Natural killer cell (primary cell): Measurements from ENCODE around the gene BRD9. TPM values are rescaled to one million over a fixed set of nuclear protein-coding genes. Genes with fewer than 3 reads are reported as not detected.
"Not testable (repeated sequence)": the region's sequence is repeated elsewhere in the genome, so short reads cannot be mapped to it uniquely, and the experiment has no call there.

Source experiments
- ATAC-seq, 3 donors: fragments of 150-1000 bp in 2 of 3; fragments of 200-7000 bp in 1 of 3; cut with Tn5 transposase; 1 replicate in 1 of 3; 2 replicates in 2 of 3; pipeline ENCODE4 v1.10.0; 2021; ENCODE audit warnings: mild to moderate bottlenecking in 2 of 3, moderate library complexity in 2 of 3
- DNase-seq, 2 donors: peaks; one replicate each; pipeline versions ENCODE4 v3.0.0 to v3.0.0-alpha.2; 2013 to 2021; ENCODE audit warnings: mixed read lengths in 1 of 2
- H3K27ac ChIP-seq: one replicate; pipeline ENCODE4 v1.5.1; 2013; ENCODE audit warnings: mild to moderate bottlenecking, low read length
- H3K27me3 ChIP-seq: one replicate; pipeline ENCODE4 v1.6.1; 2013; ENCODE audit warnings: low read length; ENCODE audit not compliant: control insufficient read depth, insufficient read depth
- H3K36me3 ChIP-seq: one replicate; pipeline ENCODE4 v1.6.1; 2013; ENCODE audit warnings: low read length; ENCODE audit not compliant: control insufficient read depth, insufficient read depth
- H3K4me1 ChIP-seq: one replicate; pipeline ENCODE4 v1.6.1; 2013; ENCODE audit warnings: low read length; ENCODE audit not compliant: control insufficient read depth, insufficient read depth
- H3K4me3 ChIP-seq: one replicate; pipeline ENCODE4 v1.5.1; 2013; ENCODE audit warnings: low read length
- H3K9me3 ChIP-seq: one replicate; pipeline ENCODE4 v1.6.1; 2013; ENCODE audit warnings: low read length; ENCODE audit not compliant: control insufficient read depth, insufficient read depth
- H3K27ac Mint-ChIP-seq, 2 donors: one replicate each; pipeline ENCODE4 v1.8.0; 2022; ENCODE audit warnings: mild to moderate bottlenecking in 2 of 2, mixed read lengths in 2 of 2, moderate library complexity in 1 of 2
- H3K27me3 Mint-ChIP-seq, 2 donors: one replicate each; pipeline ENCODE4 v1.8.0; 2022; ENCODE audit warnings: low read depth in 2 of 2, mixed read lengths in 2 of 2
- H3K36me3 Mint-ChIP-seq: one replicate; pipeline ENCODE4 v1.8.0; 2022; ENCODE audit warnings: mixed read lengths
- H3K4me1 Mint-ChIP-seq, 2 donors: one replicate each; pipeline ENCODE4 v1.8.0; 2022; ENCODE audit warnings: mixed read lengths in 2 of 2
- H3K4me3 Mint-ChIP-seq: one replicate; pipeline ENCODE4 v1.8.0; 2022; ENCODE audit warnings: mild to moderate bottlenecking, moderate library complexity, mixed read lengths
- H3K9me3 Mint-ChIP-seq, 2 donors: one replicate each; pipeline ENCODE4 v1.8.0; 2022; ENCODE audit warnings: mixed read lengths in 2 of 2
- WGBS: methylation state at CpG from one replicate; pipeline ENCODE4 v1.1.7; 2013; ENCODE audit warnings: missing lambda C conversion rate; ENCODE audit not compliant: insufficient coverage; 5-methylcytosine and 5-hydroxymethylcytosine counted together
- intact Hi-C: fragments of 100-400 bp; cut with micrococcal nuclease; formaldehyde crosslinking; loops from one replicate; pipeline ENCODE4 v1.14.2; 2022
- total RNA-seq, 4 donors: library from RNA; stranded (reverse); fragments of 120-200 nt in 1 of 4; gene quantifications; one replicate each; pipeline versions ENCODE4 v1.2.3 to v1.2.4, GENCODE V29; 2013 to 2022
- TF ChIP-seq, protein P1 (sequence below): fragments of 200-600 bp; IDR thresholded peaks from one replicate; pipeline ENCODE4 v1.8.0; 2022; ENCODE audit warnings: antibody characterized with exemption

Gene BRD9
- total RNA-seq, 3 donors from 2014 or later (not counting 1 experiment from before 2014, with no cell fraction given) = 59.7 to 80.0 (median 76.0) TPM

DNA sequence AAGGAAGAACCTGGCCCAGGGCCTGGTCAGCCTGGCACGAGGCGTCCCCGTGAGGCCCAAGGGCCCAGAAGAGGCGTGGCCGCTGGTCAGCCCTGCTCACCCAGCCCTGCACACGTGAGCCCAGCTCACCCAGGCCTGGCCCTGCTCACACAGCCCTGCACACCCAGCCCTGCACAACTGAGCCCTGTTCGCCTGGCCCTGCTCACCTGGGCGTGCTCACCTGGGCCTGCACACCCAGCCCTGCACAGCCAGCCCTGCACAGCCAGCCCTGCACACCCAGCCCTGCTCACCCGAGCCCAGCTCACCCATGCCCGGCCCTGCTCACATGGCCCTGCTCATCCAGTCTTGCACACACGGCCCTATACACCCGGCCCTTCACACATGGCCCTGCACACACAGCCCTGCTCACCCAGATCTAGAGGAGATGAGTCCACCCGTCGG lies 43.9 kb downstream of the BRD9 start:
- Mint-ChIP-seq H3K4me1 (no peaks in the 10 kb centered on the region), H3K9me3 (no peaks in the 10 kb centered on the region), H3K27me3 (peaks cover 8 to 11% of the 10 kb centered on the region in 2 donors), H3K36me3 (no peaks in the 10 kb centered on the region), H3K4me3 (no peak overlapping the region), H3K27ac (no peak overlapping the region)
- Histone ChIP-seq H3K4me3 (no peak overlapping the region), H3K27me3 (no peaks in the 10 kb centered on the region), H3K27ac (no peak overlapping the region), H3K9me3 (no peaks in the 10 kb centered on the region), H3K4me1 (no peaks in the 10 kb centered on the region), H3K36me3 (no peaks in the 10 kb centered on the region)
- TF ChIP-seq, protein P1, sequence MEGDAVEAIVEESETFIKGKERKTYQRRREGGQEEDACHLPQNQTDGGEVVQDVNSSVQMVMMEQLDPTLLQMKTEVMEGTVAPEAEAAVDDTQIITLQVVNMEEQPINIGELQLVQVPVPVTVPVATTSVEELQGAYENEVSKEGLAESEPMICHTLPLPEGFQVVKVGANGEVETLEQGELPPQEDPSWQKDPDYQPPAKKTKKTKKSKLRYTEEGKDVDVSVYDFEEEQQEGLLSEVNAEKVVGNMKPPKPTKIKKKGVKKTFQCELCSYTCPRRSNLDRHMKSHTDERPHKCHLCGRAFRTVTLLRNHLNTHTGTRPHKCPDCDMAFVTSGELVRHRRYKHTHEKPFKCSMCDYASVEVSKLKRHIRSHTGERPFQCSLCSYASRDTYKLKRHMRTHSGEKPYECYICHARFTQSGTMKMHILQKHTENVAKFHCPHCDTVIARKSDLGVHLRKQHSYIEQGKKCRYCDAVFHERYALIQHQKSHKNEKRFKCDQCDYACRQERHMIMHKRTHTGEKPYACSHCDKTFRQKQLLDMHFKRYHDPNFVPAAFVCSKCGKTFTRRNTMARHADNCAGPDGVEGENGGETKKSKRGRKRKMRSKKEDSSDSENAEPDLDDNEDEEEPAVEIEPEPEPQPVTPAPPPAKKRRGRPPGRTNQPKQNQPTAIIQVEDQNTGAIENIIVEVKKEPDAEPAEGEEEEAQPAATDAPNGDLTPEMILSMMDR = no peak
- peak in 1 of 2 donors; percentile 12 for DNase-seq
- 93% methylated on average over 14 of the region's 14 CpGs for WGBS
- intact Hi-C loops = no loop called here
- ATAC-seq = no peak

DNA sequence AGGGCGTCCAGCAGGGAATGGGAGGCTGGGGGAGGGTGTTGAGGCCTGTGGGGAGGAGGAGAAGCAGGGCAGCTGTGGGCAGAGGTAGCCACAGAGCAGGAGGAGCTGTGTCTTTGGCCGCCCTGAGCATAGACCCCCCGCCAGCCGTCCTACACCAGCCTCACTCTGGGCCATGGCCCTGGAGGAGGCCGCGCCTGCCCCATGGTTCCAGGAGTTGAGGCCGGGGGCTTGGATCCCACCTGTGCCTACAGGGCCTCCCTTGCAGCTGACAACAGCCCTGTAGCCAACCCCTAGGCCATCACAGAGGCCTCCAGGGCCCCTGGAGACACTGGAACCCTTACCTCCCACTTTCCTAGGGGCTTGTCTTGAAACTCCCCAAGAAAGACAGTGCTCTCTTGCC lies 44.9 kb downstream of the BRD9 start:
- H3K27ac Mint-ChIP-seq, H3K4me1 ChIP-seq, H3K4me3 Mint-ChIP-seq, H3K36me3 ChIP-seq, H3K27ac ChIP-seq, H3K27me3 ChIP-seq, H3K36me3 Mint-ChIP-seq, H3K9me3 Mint-ChIP-seq, H3K4me1 Mint-ChIP-seq, H3K4me3 ChIP-seq, H3K9me3 ChIP-seq, ATAC-seq, intact Hi-C loops, H3K27me3 Mint-ChIP-seq, DNase-seq: not testable (repeated sequence)
- 97% methylated on average over 5 of the region's 7 CpGs for WGBS

DNA sequence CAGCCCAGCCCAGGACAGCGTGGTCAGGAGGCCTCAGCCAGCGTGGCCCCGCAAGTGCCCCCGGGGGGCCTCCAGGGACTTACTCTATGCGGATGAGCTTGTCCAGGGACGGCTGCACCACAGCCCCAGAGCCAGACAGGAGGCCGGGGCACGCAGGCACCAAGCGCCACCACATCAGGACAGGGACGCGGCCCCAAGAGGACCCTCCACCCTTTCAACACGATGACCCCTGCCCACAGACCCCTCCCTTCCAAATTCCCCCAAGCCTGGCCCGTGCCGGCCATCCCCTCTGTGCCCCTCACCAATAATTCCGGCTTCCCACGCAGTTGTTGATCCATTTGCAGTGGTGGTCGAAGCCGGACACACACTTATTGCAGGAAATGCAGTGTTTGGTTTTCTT lies 45.4 kb downstream of the BRD9 start:
- WGBS = 91% methylated on average over 7 of the region's 18 CpGs
- intact Hi-C loops, H3K36me3 ChIP-seq: not testable (repeated sequence)

DNA sequence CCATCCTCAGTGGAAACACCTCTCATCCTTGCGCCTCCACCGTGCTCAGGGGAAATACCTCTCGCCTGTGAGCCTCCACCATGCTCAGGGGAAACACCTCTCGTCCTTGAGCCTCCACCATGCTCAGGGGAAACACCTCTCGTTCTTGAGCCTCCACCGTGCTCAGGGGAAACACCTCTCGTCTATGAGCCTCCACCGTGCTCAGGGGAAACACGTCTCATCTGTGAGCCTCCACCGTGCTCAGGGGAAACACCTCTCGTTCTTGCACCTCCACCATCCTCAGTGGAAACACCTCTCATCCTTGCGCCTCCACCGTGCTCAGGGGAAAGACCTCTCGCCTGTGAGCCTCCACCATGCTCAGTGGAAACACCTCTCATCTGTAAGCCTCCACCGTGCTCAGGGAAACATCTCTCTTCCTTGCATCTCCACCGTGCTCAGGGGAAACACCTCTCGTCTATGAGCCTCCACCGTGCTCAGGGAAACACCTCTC lies 46.0 kb downstream of the BRD9 start:
- 65% methylated on average over 18 of the region's 18 CpGs for WGBS
- H3K4me3 Mint-ChIP-seq, H3K27ac ChIP-seq, intact Hi-C loops, H3K36me3 ChIP-seq, H3K9me3 Mint-ChIP-seq, H3K9me3 ChIP-seq, ATAC-seq, H3K27me3 Mint-ChIP-seq, H3K4me1 Mint-ChIP-seq, H3K27ac Mint-ChIP-seq, H3K27me3 ChIP-seq, H3K4me1 ChIP-seq, H3K4me3 ChIP-seq, H3K36me3 Mint-ChIP-seq: not testable (repeated sequence)
- DNase-seq = peak in 1 of 2 donors; percentile 73

More for the DNA sequence above, 45.4 kb downstream of the BRD9 start:
- H3K27me3 ChIP-seq, H3K36me3 Mint-ChIP-seq, H3K4me3 ChIP-seq, H3K27ac Mint-ChIP-seq, H3K27me3 Mint-ChIP-seq, H3K4me1 Mint-ChIP-seq, H3K9me3 Mint-ChIP-seq, ATAC-seq, H3K9me3 ChIP-seq, H3K27ac ChIP-seq, H3K4me3 Mint-ChIP-seq, H3K4me1 ChIP-seq, DNase-seq: not testable (repeated sequence)

DNA sequence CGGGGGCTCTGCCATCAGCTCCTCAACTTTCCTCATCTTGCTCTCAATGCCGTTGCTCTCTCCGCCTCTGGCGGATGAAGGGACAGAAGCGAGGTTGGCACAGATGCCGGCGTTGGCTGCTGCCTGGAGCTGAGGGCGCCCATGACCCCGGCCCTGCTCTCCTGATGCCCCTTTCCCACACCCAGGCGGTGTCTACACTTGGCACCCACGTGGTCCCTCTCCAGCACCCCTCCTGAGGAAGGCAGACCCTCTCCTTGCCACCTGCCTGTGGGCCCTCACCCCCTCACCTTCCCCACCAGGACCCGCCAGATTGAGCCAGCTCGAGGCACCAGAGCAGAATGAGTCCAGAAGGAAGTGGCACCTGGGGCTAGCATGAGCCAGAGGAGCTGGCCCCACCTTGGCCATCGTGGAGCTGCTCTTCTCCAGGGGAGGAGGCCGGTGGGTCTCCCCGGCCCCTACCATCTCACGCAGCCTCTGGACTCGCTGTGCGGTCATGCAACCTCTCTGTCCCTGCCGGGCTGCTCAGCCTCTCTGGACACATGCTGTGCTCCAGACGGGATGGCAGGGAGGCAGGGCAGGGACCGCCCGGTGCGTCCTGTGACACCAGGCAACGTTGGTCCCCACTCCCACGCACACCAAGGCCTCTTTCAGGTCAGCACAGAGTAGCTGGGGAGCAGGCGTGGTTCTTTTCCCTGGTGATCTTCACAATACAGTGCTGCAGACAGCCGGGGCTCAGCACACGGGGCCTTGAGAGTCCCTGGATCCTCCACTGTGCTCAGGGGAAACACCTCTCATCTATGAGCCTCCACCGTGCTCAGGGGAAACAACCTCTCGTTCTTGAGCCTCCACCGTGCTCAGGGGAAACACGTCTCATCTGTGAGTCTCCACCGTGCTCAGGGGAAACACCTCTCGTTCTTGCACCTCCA lies 46.7 kb downstream of the BRD9 start:
- not testable (repeated sequence) for H3K4me1 Mint-ChIP-seq, DNase-seq
- WGBS = 81% methylated on average over 22 of the region's 35 CpGs

DNA sequence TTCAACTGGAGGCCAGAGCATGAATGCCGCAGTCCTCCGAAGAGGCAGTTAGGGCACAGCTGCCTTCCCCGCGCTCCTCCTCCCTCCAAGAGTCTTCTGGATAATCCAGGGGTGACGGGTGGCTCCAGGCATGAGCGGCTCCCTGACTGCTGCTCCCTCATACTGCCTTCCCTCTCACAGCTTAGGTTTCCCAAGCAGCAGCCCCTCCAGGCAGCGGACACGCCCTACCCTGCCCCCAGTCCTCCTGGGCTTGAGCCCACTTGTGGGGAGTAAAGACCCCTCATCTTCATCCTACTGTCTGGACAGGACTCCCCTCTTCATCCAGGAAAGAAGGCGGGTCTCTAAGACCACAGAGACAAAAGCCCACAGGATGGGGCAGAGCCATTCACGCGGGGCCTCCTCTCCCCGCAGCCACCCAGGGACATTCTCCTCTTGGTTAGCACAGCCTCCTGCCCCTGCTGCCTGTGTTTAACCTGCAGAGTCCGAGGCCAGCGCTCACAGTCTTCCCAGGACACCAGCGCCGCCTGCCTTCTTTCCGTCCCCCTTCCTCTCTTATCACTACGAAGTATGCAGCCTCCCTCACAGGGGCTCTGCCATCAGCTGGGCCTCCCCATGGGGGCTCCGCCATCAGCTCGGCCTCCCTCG lies 47.4 kb downstream of the BRD9 start:
- H3K9me3 ChIP-seq, H3K36me3 Mint-ChIP-seq, H3K4me3 Mint-ChIP-seq, DNase-seq, H3K36me3 ChIP-seq, intact Hi-C loops, H3K27me3 ChIP-seq, H3K4me1 ChIP-seq, H3K4me3 ChIP-seq, H3K27me3 Mint-ChIP-seq, H3K4me1 Mint-ChIP-seq, H3K27ac Mint-ChIP-seq, ATAC-seq, H3K9me3 Mint-ChIP-seq, H3K27ac ChIP-seq: not testable (repeated sequence)
- 93% methylated on average over 12 of the region's 21 CpGs for WGBS

More for the DNA sequence above, 46.7 kb downstream of the BRD9 start:
- H3K4me3 Mint-ChIP-seq, H3K27me3 ChIP-seq, H3K27ac ChIP-seq, H3K27me3 Mint-ChIP-seq, intact Hi-C loops, H3K36me3 Mint-ChIP-seq, H3K27ac Mint-ChIP-seq, H3K4me1 ChIP-seq, H3K9me3 ChIP-seq, H3K4me3 ChIP-seq, H3K36me3 ChIP-seq, H3K9me3 Mint-ChIP-seq, ATAC-seq: not testable (repeated sequence)

DNA sequence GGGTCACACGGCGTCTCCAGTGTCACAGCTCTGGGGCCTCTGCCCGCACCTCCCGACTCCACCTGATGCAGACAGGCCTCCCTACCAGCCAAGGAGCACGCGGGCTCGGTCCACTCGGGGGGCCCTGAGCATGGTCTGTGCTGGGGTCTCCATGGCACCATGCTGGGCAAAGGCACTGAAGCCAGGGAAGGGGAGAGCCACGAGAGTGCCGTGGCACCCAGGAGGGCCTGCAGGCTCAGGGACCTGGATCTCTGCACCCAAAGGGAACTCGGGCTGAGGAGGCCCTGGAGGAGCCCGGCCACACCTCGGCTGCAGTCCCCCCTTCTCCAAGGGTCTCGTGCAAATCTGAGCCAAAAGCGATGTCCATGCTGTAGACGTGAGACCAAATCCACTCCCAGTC lies 48.2 kb downstream of the BRD9 start:
- H3K27me3 Mint-ChIP-seq, H3K36me3 Mint-ChIP-seq, H3K4me3 Mint-ChIP-seq, H3K4me3 ChIP-seq, H3K27ac Mint-ChIP-seq, intact Hi-C loops, ATAC-seq, H3K4me1 ChIP-seq, H3K27me3 ChIP-seq, H3K27ac ChIP-seq, H3K36me3 ChIP-seq, H3K9me3 ChIP-seq, DNase-seq, H3K9me3 Mint-ChIP-seq, H3K4me1 Mint-ChIP-seq: not testable (repeated sequence)
- 92% methylated on average over 14 of the region's 16 CpGs for WGBS
